H9 (cell line): ENCODE data around the gene FAM20A. TPM values are rescaled to one million over a fixed set of nuclear protein-coding genes. Genes with fewer than 3 reads are reported as not detected.

Experiments
- DNase-seq: peaks from one replicate; pipeline ENCODE4 v3.0.0-alpha.2; 2017
- H2AFZ ChIP-seq: one replicate; pipeline ENCODE4 v1.6.1; 2013; ENCODE audit warnings: mild to moderate bottlenecking, low read length, control low read depth, moderate library complexity
- H2AK5ac ChIP-seq: 2 replicates; pipeline ENCODE4 v1.6.1; 2013; ENCODE audit warnings: low read length, control low read depth, mixed read lengths; ENCODE audit not compliant: insufficient read length
- H2BK120ac ChIP-seq: one replicate; pipeline ENCODE4 v1.6.1; 2013; ENCODE audit warnings: low read depth, mild to moderate bottlenecking, low read length, control low read depth, inconsistent platforms; ENCODE audit not compliant: poor library complexity, severe bottlenecking
- H2BK12ac ChIP-seq: 2 replicates; pipeline ENCODE4 v1.6.1; 2013; ENCODE audit warnings: low read length, control low read depth, mixed read lengths, low read depth; ENCODE audit not compliant: insufficient read length
- H2BK15ac ChIP-seq: 2 replicates; pipeline ENCODE4 v1.6.1; 2013; ENCODE audit warnings: low read depth, low read length, control low read depth
- H2BK20ac ChIP-seq: one replicate; pipeline ENCODE4 v1.6.1; 2013; ENCODE audit warnings: low read depth, mild to moderate bottlenecking, low read length, control low read depth, inconsistent platforms; ENCODE audit not compliant: poor library complexity, severe bottlenecking
- H2BK5ac ChIP-seq: 2 replicates; pipeline ENCODE4 v1.6.1; 2013; ENCODE audit warnings: low read length, control low read depth, mixed read lengths; ENCODE audit not compliant: insufficient read length
- H3K14ac ChIP-seq: 2 replicates; pipeline ENCODE4 v1.6.1; 2013; ENCODE audit warnings: low read length, control low read depth; ENCODE audit not compliant: insufficient read depth
- H3K18ac ChIP-seq: 2 replicates; pipeline ENCODE4 v1.6.1; 2013; ENCODE audit warnings: low read depth, mild to moderate bottlenecking, mixed read lengths, low read length, control low read depth; ENCODE audit not compliant: insufficient read length
- H3K23ac ChIP-seq: 2 replicates; pipeline ENCODE4 v1.6.1; 2013; ENCODE audit warnings: low read length, control low read depth, mixed read lengths, low read depth; ENCODE audit not compliant: insufficient read length
- H3K23me2 ChIP-seq: 2 replicates; pipeline ENCODE4 v1.6.1; 2013; ENCODE audit warnings: low read depth, mild to moderate bottlenecking, mixed read lengths, low read length, control low read depth; ENCODE audit not compliant: insufficient read length, poor library complexity, severe bottlenecking
- H3K27ac ChIP-seq: 2 replicates; pipeline ENCODE4 v1.5.1; 2013; ENCODE audit warnings: low read length, control low read depth, mixed read lengths, low read depth; ENCODE audit not compliant: insufficient read length
- H3K27me3 ChIP-seq: 2 replicates; pipeline ENCODE4 v1.6.1; 2013; ENCODE audit warnings: low read length, control low read depth, inconsistent platforms; ENCODE audit not compliant: insufficient read depth
- H3K4ac ChIP-seq: 2 replicates; pipeline ENCODE4 v1.6.1; 2013; ENCODE audit warnings: low read depth, mild to moderate bottlenecking, control low read depth, inconsistent platforms, low read length, moderate library complexity
- H3K4me1 ChIP-seq: 2 replicates; pipeline ENCODE4 v1.6.1; 2013; ENCODE audit warnings: low read length, control low read depth, inconsistent platforms; ENCODE audit not compliant: insufficient read depth
- H3K4me2 ChIP-seq: 2 replicates; pipeline ENCODE4 v1.6.1; 2013; ENCODE audit warnings: low read length, control low read depth, mixed read lengths; ENCODE audit not compliant: insufficient read length, insufficient read depth
- H3K56ac ChIP-seq: 2 replicates; pipeline ENCODE4 v1.6.1; 2013; ENCODE audit warnings: low read depth, mild to moderate bottlenecking, mixed read lengths, low read length, control low read depth; ENCODE audit not compliant: insufficient read length
- H3K79me1 ChIP-seq: 2 replicates; pipeline ENCODE4 v1.6.1; 2013; ENCODE audit warnings: low read depth, mild to moderate bottlenecking, moderate library complexity, low read length, control low read depth, inconsistent platforms; ENCODE audit not compliant: insufficient read depth, poor library complexity, severe bottlenecking
- H3K79me2 ChIP-seq: 2 replicates; pipeline ENCODE4 v1.6.1; 2013; ENCODE audit warnings: low read length, control low read depth, inconsistent platforms; ENCODE audit not compliant: insufficient read depth
- H3K9ac ChIP-seq: 2 replicates; pipeline ENCODE4 v1.6.1; 2013; ENCODE audit warnings: low read length, control low read depth, mixed read lengths; ENCODE audit not compliant: insufficient read length; ENCODE audit errors: extremely low read depth
- H3K9me3 ChIP-seq: one replicate; pipeline ENCODE4 v1.6.1; 2013; ENCODE audit warnings: low read depth, low read length, inconsistent platforms; ENCODE audit not compliant: control insufficient read depth
- H3T11ph ChIP-seq: one replicate; pipeline ENCODE4 v1.6.1; 2013; ENCODE audit warnings: mild to moderate bottlenecking, low read length, control low read depth, inconsistent platforms
- H4K20me1 ChIP-seq: one replicate; pipeline ENCODE4 v1.6.1; 2013; ENCODE audit not compliant: control insufficient read depth, insufficient read length, insufficient read depth
- H4K5ac ChIP-seq: 2 replicates; pipeline ENCODE4 v1.6.1; 2013; ENCODE audit warnings: low read depth, mild to moderate bottlenecking, mixed read lengths, low read length, control low read depth; ENCODE audit not compliant: insufficient read length
- H4K8ac ChIP-seq: replicated peaks from 2 replicates; pipeline ENCODE4 v1.6.1; 2013; ENCODE audit warnings: low read length, control low read depth, mixed read lengths, low read depth; ENCODE audit not compliant: insufficient read length
- H4K91ac ChIP-seq: 2 replicates; pipeline ENCODE4 v1.6.1; 2013; ENCODE audit warnings: low read depth, mild to moderate bottlenecking, moderate library complexity, mixed read lengths, low read length, control low read depth; ENCODE audit not compliant: insufficient read length
- H3K27ac Mint-ChIP-seq, 3 experiments: 2 replicates in 2 of 3; 3 replicates in 1 of 3; pipeline ENCODE4 v1.8.0; 2020 to 2021; ENCODE audit warnings: mixed read lengths in 3 of 3, mild to moderate bottlenecking in 1 of 3, moderate library complexity in 1 of 3
- H3K27me3 Mint-ChIP-seq: 2 replicates; pipeline ENCODE4 v1.8.0; 2021; ENCODE audit warnings: low read depth, mild to moderate bottlenecking, moderate library complexity, mixed read lengths
- H3K36me3 Mint-ChIP-seq, 3 experiments: 2 replicates in 2 of 3; 3 replicates in 1 of 3; pipeline ENCODE4 v1.8.0; 2020 to 2021; ENCODE audit warnings: low read depth in 3 of 3, mixed read lengths in 3 of 3; ENCODE audit not compliant: insufficient read depth in 1 of 3
- H3K4me1 Mint-ChIP-seq, 2 experiments: 2 replicates each; pipeline ENCODE4 v1.8.0; 2020; ENCODE audit warnings: mixed read lengths in 2 of 2
- H3K4me3 Mint-ChIP-seq, 2 experiments: 2 replicates in 1 of 2; 3 replicates in 1 of 2; pipeline ENCODE4 v1.8.0; 2020 to 2021; ENCODE audit warnings: mild to moderate bottlenecking in 2 of 2, mixed read lengths in 2 of 2, moderate library complexity in 1 of 2
- H3K9me3 Mint-ChIP-seq, 2 experiments: 2 replicates in 1 of 2; 3 replicates in 1 of 2; pipeline ENCODE4 v1.8.0; 2020; ENCODE audit warnings: mild to moderate bottlenecking in 2 of 2, mixed read lengths in 2 of 2, moderate library complexity in 1 of 2
- CTCF ChIP-seq: fragments of 200-600 bp; sonication (generic); conservative IDR thresholded peaks from 3 replicates; pipeline ENCODE4 v1.8.0; 2021; ENCODE audit warnings: antibody characterized with exemption, mild to moderate bottlenecking
- WGBS: extraction: QIAGEN DNeasy Blood & Tissue Kit; methylation state at CpG from one replicate; pipeline ENCODE4 v1.1.7; 2013; ENCODE audit warnings: missing lambda C conversion rate, low lambda C conversion rate, mixed read lengths; ENCODE audit not compliant: insufficient read length; ENCODE audit errors: extremely low coverage; 5-methylcytosine and 5-hydroxymethylcytosine counted together
- total RNA-seq: library from RNA; stranded (reverse); gene quantifications from 2 replicates; pipeline ENCODE4 v1.2.1, GENCODE V29; 2021

The FAM20A gene
- total RNA-seq, 1 experiment from 2014 or later: 34.4 TPM

- no peak overlapping the region for H3K4ac ChIP-seq
- Mint-ChIP-seq H3K27ac (no peak overlapping the region), H3K4me1 (peaks cover 0 to 6% of the 10 kb centered on the region in 2 experiments; a peak in 1 of 4 replicates), H3K4me3 (no peak overlapping the region), H3K27me3 (no peaks in the 10 kb centered on the region), H3K36me3 (peaks cover 7 to 30% (median 19%) of the 10 kb centered on the region in 3 experiments; a peak in 5 of 7 replicates), H3K9me3 (no peaks in the 10 kb centered on the region)
- H3K4me1 ChIP-seq: no peaks in the 10 kb centered on the region
- no peak overlapping the region for H3K56ac ChIP-seq
- no peak overlapping the region for H4K91ac ChIP-seq
- H4K8ac ChIP-seq: no peak overlapping the region
- no peak overlapping the region for H2BK120ac ChIP-seq
- H3K27ac ChIP-seq: no peak overlapping the region
- H3K9me3 ChIP-seq: no peaks in the 10 kb centered on the region
- no peaks in the 10 kb centered on the region for H3K79me1 ChIP-seq
- no peak overlapping the region for H3K4me2 ChIP-seq
- no peak overlapping the region for H4K5ac ChIP-seq
- no peak overlapping the region for H2AK5ac ChIP-seq
- H3T11ph ChIP-seq: no peak overlapping the region
- H2BK5ac ChIP-seq: no peak overlapping the region
- no peak for TF ChIP-seq CTCF
- DNase-seq: no peak
- H2BK20ac ChIP-seq: no peak overlapping the region
- no peak overlapping the region for H2AFZ ChIP-seq
- no peaks in the 10 kb centered on the region for H3K27me3 ChIP-seq
- no peak overlapping the region for H3K23ac ChIP-seq
- H3K23me2 ChIP-seq: no peaks in the 10 kb centered on the region
- H2BK15ac ChIP-seq: no peak overlapping the region
- no peaks in the 10 kb centered on the region; the same call in 1 of the 2 replicates for H3K79me2 ChIP-seq
- no CpG with 5 or more reads among the region's 1 CpG for WGBS
- no peaks in the 10 kb centered on the region for H4K20me1 ChIP-seq
- H3K14ac ChIP-seq: no peak overlapping the region
- H2BK12ac ChIP-seq: no peak overlapping the region
- no peak overlapping the region for H3K9ac ChIP-seq
- no peak overlapping the region for H3K18ac ChIP-seq
These were observed 41.9 kb downstream of the FAM20A start for GRCh38 chr17:68559316-68559715.
